Transverse colon (tissue), 4 donors: ENCODE results near the gene CNTN4. TPM values are rescaled to one million over a fixed set of nuclear protein-coding genes. Genes with fewer than 3 reads are reported as not detected.

Source experiments
- DNase-seq: peaks from one replicate; pipeline ENCODE4 v3.0.0-alpha.2; 2019
- H3K27ac ChIP-seq, 4 donors: fragments of 200-600 bp; sonication (generic); 2 replicates each; pipeline ENCODE4 v1.5.1; 2016 to 2018; ENCODE audit warnings: inconsistent platforms in 4 of 4
- H3K27me3 ChIP-seq: fragments of 200-600 bp; sonication (generic); 2 replicates; pipeline ENCODE4 v1.5.1; 2017; ENCODE audit warnings: inconsistent platforms
- H3K36me3 ChIP-seq, 4 donors: fragments of 200-600 bp; sonication (generic); 2 replicates each; pipeline ENCODE4 v1.5.1; 2017 to 2019; ENCODE audit warnings: inconsistent platforms in 4 of 4
- H3K4me1 ChIP-seq, 4 donors: fragments of 200-600 bp; sonication (generic); 2 replicates each; pipeline ENCODE4 v1.5.1; 2017 to 2020; ENCODE audit warnings: inconsistent platforms in 4 of 4
- H3K4me3 ChIP-seq, 4 donors: fragments of 200-600 bp; sonication (generic); 1 replicate in 1 of 4; 2 replicates in 3 of 4; pipeline versions ENCODE4 v1.5.1 to v1.6.1; 2017 to 2019; ENCODE audit warnings: inconsistent platforms in 4 of 4
- H3K9me3 ChIP-seq, 2 donors: fragments of 200-600 bp; sonication (generic); 2 replicates each; pipeline ENCODE4 v1.5.1; 2017 to 2019; ENCODE audit warnings: inconsistent platforms in 2 of 2
- EP300 ChIP-seq: sonication (generic); formaldehyde crosslinking; IDR thresholded peaks from one replicate; pipeline ENCODE4 v1.6.1; 2017; ENCODE audit warnings: antibody characterized with exemption, low read depth
- POLR2A ChIP-seq: fragments of 450-650 bp; IDR thresholded peaks from one replicate; pipeline ENCODE4 v1.6.1; 2016; ENCODE audit warnings: antibody characterized with exemption, mild to moderate bottlenecking, moderate library complexity
- POLR2AphosphoS5 ChIP-seq, 3 donors: sonication (generic); formaldehyde crosslinking; IDR thresholded peaks; one replicate each; pipeline ENCODE4 v1.6.1; 2016; ENCODE audit warnings: antibody characterized with exemption in 3 of 3
- WGBS, 2 donors: methylation state at CpG; one replicate each; pipeline ENCODE4 v1.1.5; 2018; ENCODE audit warnings: low coverage in 1 of 2; 5-methylcytosine and 5-hydroxymethylcytosine counted together
- in situ Hi-C, 4 donors: fragments of 200-750 bp; cut with MboI; loops; one replicate each; pipeline versions ENCODE4 v1.15.0 to v1.15.1; 2017; ENCODE audit warnings: low sequenced_read_pairs in 3 of 4, low pct_ligation_motif_present in 1 of 4, low pct_unique_long_range_greater_than_20kb in 1 of 4
- intact Hi-C: fragments of 100-400 bp; cut with DNase I; formaldehyde crosslinking; loops from one replicate; pipeline ENCODE4 v1.15.1; 2023; ENCODE audit warnings: low total_unique reads
- total RNA-seq, 4 donors: library from RNA; depleted of rRNA; stranded (reverse); fragments of >200 nt; gene quantifications; one replicate each; pipeline ENCODE4 v1.1.0, GENCODE V29; 2016
- TF ChIP-seq, protein P1 (sequence below), 5 experiments: fragments of 200-600 bp in 3 of 5; fragments of 450-650 bp in 2 of 5; sonication (generic) in 3 of 5; IDR thresholded peaks; 1 replicate in 2 of 5; 2 replicates in 3 of 5; pipeline ENCODE4 v1.5.1; 2016 to 2017; ENCODE audit warnings: antibody characterized with exemption in 5 of 5, inconsistent platforms in 3 of 5, mild to moderate bottlenecking in 2 of 5, moderate library complexity in 1 of 5

Gene CNTN4
- total RNA-seq, 4 donors from 2014 or later: 17.6 to 49.0 (median 17.8) TPM

DNA sequence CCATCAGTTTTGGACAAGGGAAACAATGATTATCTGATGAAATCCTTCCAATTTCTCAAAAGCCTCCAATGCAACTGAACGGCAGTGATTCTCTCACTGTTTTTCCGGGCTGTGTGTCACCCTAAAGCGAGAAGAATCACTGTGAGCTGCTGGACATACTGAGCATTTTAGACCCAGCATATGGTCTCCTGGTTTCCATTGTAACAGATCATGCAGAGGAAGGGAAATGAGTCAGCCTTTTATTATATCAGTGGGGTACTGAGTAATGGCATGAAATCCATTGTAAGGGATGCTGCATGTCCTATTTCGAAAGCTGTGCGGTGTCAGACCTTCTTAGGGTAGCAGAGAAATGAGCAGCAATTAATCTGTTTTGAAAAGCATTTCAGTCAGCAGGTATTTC is 724.4 kb downstream of the CNTN4 start:
- Histone ChIP-seq H3K36me3 (no peaks in the 10 kb centered on the region), H3K27ac (no peak overlapping the region), H3K27me3 (no peaks in the 10 kb centered on the region), H3K4me3 (no peak overlapping the region), H3K9me3 (no peaks in the 10 kb centered on the region), H3K4me1 (no peaks in the 10 kb centered on the region)
- no peak for DNase-seq
- in situ Hi-C loops (no loop called here), intact Hi-C loops (no loop called here)
- TF ChIP-seq EP300 (no peak), POLR2A (no peak), POLR2AphosphoS5 (IDR thresholded peaks at IDR 0.05) (no peak)
- TF ChIP-seq, protein P1, sequence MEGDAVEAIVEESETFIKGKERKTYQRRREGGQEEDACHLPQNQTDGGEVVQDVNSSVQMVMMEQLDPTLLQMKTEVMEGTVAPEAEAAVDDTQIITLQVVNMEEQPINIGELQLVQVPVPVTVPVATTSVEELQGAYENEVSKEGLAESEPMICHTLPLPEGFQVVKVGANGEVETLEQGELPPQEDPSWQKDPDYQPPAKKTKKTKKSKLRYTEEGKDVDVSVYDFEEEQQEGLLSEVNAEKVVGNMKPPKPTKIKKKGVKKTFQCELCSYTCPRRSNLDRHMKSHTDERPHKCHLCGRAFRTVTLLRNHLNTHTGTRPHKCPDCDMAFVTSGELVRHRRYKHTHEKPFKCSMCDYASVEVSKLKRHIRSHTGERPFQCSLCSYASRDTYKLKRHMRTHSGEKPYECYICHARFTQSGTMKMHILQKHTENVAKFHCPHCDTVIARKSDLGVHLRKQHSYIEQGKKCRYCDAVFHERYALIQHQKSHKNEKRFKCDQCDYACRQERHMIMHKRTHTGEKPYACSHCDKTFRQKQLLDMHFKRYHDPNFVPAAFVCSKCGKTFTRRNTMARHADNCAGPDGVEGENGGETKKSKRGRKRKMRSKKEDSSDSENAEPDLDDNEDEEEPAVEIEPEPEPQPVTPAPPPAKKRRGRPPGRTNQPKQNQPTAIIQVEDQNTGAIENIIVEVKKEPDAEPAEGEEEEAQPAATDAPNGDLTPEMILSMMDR (IDR thresholded peaks at IDR 0.05): no peak
- WGBS, 2 donors: 70 to 85% methylated on average over 4 to 5 of the region's 5 CpGs

DNA sequence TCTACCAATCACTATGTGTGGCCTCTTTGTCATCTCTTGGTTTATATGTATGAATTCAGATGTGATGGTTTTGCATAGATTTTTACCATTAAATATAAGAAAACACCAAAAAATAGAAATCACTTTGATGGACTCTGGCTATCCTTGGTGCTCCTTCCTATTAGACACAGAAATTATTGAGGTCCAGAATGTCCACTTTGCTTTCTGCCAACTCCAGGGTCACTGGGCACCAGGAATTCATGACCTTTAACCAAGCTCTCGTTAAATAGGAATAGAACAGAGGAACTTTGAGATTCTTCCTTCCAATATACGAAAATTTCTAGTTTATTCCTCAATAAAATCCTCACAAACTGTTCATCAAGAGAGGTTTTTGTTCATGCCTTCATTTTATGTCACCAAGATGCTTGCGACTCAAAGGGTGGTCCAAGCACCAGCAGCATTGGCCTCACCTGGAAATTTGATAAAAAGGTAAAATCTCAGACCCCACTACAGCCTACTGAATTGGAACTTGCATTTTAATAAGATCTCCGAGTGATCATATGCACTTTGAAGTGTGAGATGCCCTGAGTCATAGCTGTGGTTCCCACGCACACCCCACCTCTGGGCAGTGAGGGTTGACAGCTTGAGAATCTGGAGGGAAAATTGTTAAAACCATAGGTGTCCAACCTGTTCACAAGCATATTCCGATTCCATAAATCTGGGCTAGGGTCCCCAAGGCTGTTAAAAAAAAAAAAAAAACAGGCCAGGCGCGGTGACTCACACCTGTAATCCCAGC is 725.0 kb downstream of the CNTN4 start:
- H3K36me3 ChIP-seq: no peaks in the 10 kb centered on the region
- in situ Hi-C loops: no loop called here
- H3K9me3 ChIP-seq: no peaks in the 10 kb centered on the region
- no peaks in the 10 kb centered on the region for H3K27me3 ChIP-seq
- H3K4me3 ChIP-seq: no peak overlapping the region
- TF ChIP-seq, protein P1 (IDR thresholded peaks at IDR 0.05): no peak
- TF ChIP-seq EP300 (no peak), POLR2AphosphoS5 (IDR thresholded peaks at IDR 0.05) (no peak), POLR2A (no peak)
- intact Hi-C loops: no loop called here
- no peak overlapping the region for H3K27ac ChIP-seq
- 67 to 88% methylated on average over 4 to 8 of the region's 8 CpGs for WGBS, 2 donors
- H3K4me1 ChIP-seq: no peaks in the 10 kb centered on the region
- no peak for DNase-seq

DNA sequence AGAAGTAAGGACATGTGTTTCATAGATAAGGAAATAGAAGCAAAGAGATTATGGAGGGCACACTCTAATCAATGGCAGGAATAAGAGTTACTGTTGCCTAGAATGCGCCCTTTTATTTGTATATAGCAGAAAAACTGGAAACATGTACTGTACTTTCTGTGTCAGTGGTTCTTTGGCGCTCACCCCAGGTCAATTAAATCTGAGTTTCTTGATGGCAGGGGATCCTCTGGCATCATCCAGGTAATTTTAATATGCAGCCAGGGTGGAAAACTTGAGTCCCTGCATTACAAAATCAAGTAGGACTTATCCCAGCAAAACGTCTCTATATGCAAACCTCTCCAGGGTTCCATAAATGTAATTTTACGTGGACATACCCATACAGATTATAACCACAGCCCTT is 727.4 kb downstream of the CNTN4 start:
- H3K4me3 ChIP-seq: no peak overlapping the region
- no peaks in the 10 kb centered on the region for H3K27me3 ChIP-seq
- no peak overlapping the region for H3K27ac ChIP-seq
- no peaks in the 10 kb centered on the region for H3K36me3 ChIP-seq
- in situ Hi-C loops: no loop called here
- no peaks in the 10 kb centered on the region for H3K4me1 ChIP-seq
- intact Hi-C loops: no loop called here
- H3K9me3 ChIP-seq: no peaks in the 10 kb centered on the region
- WGBS, 2 donors: 84 to 86% methylated on average over 4 of the region's 4 CpGs
- TF ChIP-seq POLR2A: no peak
- no peak for TF ChIP-seq EP300
- no peak for DNase-seq

DNA sequence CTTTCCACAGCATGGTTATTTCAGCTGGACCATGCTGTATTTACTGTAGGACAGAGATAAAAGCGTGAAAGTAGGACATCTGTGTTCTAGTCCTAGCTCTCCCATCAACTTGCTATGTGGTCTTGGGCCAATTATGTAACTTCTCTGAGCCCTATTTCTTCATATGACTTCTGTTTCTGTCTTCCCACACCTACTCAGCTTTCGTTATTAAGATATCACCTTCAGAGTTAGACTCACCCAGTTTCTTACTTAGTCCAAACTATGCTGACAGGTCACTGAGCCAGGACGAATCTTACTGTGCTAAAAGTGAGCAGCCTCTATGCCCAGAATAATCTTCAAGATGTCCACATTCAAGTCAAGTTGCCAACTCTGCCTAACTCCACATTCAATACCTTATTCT is 727.8 kb downstream of the CNTN4 start:
- DNase-seq: no peak
- no peaks in the 10 kb centered on the region for H3K36me3 ChIP-seq
- in situ Hi-C loops: no loop called here
- whole genome bisulfite sequencing, 2 donors: 74 to 96% methylated on average over 3 of the region's 3 CpGs
- no peaks in the 10 kb centered on the region for H3K4me1 ChIP-seq
- no peak for TF ChIP-seq POLR2A
- no peak for TF ChIP-seq POLR2AphosphoS5 (IDR thresholded peaks at IDR 0.05)
- TF ChIP-seq, protein P1 (IDR thresholded peaks at IDR 0.05): no peak
- no peak for TF ChIP-seq EP300
- intact Hi-C loops: no loop called here
- no peak overlapping the region for H3K4me3 ChIP-seq
- no peaks in the 10 kb centered on the region for H3K9me3 ChIP-seq
- H3K27me3 ChIP-seq: no peaks in the 10 kb centered on the region
- no peak overlapping the region for H3K27ac ChIP-seq
